HG02884 (cell line): Measurements from ENCODE around the gene FAM193B.

Experiments used
- ATAC-seq: cut with Tn5 transposase; IDR thresholded peaks from one replicate; pipeline ENCODE4 v1.9.1; 2021; ENCODE audit warnings: mild to moderate bottlenecking, moderate library complexity; ENCODE audit not compliant: unreplicated experiment

FAM193B gene

GRCh38 chr5:177473443-177474001, 80.8 kb downstream of the FAM193B start, which contains the start of gene DBN1:
TSS of gene DBN1 (minus strand) at chr5:177473634. CDS start at chr5:177473521, 113 bp downstream.
- ATAC-seq = peak; percentile 42

DNA sequence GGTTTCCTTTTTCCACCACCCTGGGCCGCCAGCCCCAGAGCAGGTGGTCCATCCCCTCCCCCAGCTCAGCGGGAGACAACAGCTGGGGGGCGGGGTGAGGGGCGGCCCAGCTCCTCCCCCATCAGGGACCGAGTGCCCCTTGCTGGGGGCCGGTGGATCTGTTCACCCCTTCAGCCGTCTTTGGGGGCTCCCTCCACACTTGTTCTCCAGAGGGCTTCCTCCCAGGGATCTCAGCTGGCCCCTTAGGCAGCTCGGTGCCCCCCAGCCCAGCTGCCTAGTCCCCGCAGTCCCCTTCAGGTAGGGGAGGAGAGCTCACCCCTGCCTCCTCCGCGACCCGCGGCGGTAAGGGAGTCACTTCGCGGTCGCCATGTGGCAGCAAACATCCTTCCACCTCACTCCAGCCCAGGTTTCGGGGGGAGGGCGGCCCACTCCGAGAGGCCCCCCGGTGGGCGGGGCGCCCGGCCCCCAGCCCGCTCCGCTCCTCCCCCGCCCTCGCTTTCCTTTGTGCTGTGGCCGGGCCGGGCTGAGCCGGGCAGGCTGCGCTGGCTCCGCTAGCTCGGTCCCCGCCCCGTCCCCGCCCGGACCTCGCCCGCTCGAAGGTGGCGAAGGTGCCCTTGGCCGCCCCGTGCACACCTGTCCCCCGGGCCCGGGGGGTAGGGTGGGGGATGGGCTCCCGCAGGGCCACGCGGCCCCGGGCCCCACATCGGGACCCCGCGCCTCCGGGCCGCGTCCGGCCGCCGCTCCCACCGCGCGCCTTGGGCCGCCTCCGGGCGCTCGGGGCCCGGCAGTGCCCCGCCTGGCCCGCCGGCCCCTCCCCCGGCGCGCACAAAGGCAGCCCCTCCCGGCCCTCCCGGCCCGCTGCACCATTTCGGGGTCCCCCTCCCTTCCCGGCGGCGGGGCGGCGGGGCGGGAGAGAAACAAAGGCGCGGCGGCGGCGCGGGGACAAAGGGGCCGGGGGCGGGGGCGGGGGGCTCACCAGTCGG, 81.6 kb downstream of the FAM193B start:
- peak; percentile 45 for ATAC-seq

- no peak for ATAC-seq
Observed at GRCh38 chr5:177471610-177472356, 82.6 kb downstream of the FAM193B start.

GRCh38 chr5:177470759-177471536, 83.4 kb downstream of the FAM193B start:
- ATAC-seq = no peak
